ENCODE results near the gene COL4A2. TPM values are rescaled to one million over a fixed set of nuclear protein-coding genes. Genes with fewer than 3 reads are reported as not detected.

COL4A2 gene
- total RNA-seq, 3 donors from 2014 or later (not counting 1 experiment from before 2014, with no cell fraction given): not detected

GRCh38 chr13:110548891-110549794 is 242.1 kb downstream of the COL4A2 start:
- Mint-ChIP-seq H3K36me3 (no peaks in the 10 kb centered on the region), H3K4me1 (no peaks in the 10 kb centered on the region), H3K4me3 (no peak overlapping the region), H3K27ac (no peak overlapping the region), H3K9me3 (no peaks in the 10 kb centered on the region), H3K27me3 (ENCODE audit: low read depth in 2 of 2) (peaks cover 6 to 15% of the 10 kb centered on the region in 2 donors)
- H3K9me3 ChIP-seq (ENCODE audit: control insufficient read depth, insufficient read depth, low read length): no peaks in the 10 kb centered on the region
- 87% methylated on average over 6 of the region's 7 CpGs for WGBS (ENCODE audit: insufficient coverage)
- no peak overlapping the region for H3K27ac ChIP-seq (ENCODE audit: low read length)
- ATAC-seq (no peak), DNase-seq (no peak)
- H3K4me3 ChIP-seq (ENCODE audit: low read length): no peak overlapping the region
- no peaks in the 10 kb centered on the region for H3K27me3 ChIP-seq (ENCODE audit: control insufficient read depth, insufficient read depth, low read length)
- TF ChIP-seq, protein P1, sequence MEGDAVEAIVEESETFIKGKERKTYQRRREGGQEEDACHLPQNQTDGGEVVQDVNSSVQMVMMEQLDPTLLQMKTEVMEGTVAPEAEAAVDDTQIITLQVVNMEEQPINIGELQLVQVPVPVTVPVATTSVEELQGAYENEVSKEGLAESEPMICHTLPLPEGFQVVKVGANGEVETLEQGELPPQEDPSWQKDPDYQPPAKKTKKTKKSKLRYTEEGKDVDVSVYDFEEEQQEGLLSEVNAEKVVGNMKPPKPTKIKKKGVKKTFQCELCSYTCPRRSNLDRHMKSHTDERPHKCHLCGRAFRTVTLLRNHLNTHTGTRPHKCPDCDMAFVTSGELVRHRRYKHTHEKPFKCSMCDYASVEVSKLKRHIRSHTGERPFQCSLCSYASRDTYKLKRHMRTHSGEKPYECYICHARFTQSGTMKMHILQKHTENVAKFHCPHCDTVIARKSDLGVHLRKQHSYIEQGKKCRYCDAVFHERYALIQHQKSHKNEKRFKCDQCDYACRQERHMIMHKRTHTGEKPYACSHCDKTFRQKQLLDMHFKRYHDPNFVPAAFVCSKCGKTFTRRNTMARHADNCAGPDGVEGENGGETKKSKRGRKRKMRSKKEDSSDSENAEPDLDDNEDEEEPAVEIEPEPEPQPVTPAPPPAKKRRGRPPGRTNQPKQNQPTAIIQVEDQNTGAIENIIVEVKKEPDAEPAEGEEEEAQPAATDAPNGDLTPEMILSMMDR (IDR thresholded peaks at IDR 0.05): no peak
- no peaks in the 10 kb centered on the region for H3K4me1 ChIP-seq (ENCODE audit: control insufficient read depth, insufficient read depth, low read length)
- intact Hi-C loops (cut with micrococcal nuclease): no loop called here
- H3K36me3 ChIP-seq (ENCODE audit: control insufficient read depth, insufficient read depth, low read length): no peaks in the 10 kb centered on the region

GRCh38 chr13:110549795-110550160 is 242.7 kb downstream of the COL4A2 start:
- Histone ChIP-seq H3K4me3 (ENCODE audit: low read length) (no peak overlapping the region), H3K27ac (ENCODE audit: low read length) (no peak overlapping the region), H3K27me3 (ENCODE audit: control insufficient read depth, insufficient read depth, low read length) (no peaks in the 10 kb centered on the region), H3K36me3 (ENCODE audit: control insufficient read depth, insufficient read depth, low read length) (no peaks in the 10 kb centered on the region), H3K4me1 (ENCODE audit: control insufficient read depth, insufficient read depth, low read length) (no peaks in the 10 kb centered on the region), H3K9me3 (ENCODE audit: control insufficient read depth, insufficient read depth, low read length) (no peaks in the 10 kb centered on the region)
- 91% methylated on average over 11 of the region's 11 CpGs for WGBS (ENCODE audit: insufficient coverage)
- Mint-ChIP-seq H3K27me3 (ENCODE audit: low read depth in 2 of 2) (peaks cover 6 to 14% of the 10 kb centered on the region in 2 donors), H3K4me1 (no peaks in the 10 kb centered on the region), H3K27ac (no peak overlapping the region), H3K36me3 (no peaks in the 10 kb centered on the region), H3K9me3 (no peaks in the 10 kb centered on the region), H3K4me3 (no peak overlapping the region)
- no peak for DNase-seq
- ATAC-seq: no peak
- intact Hi-C loops (cut with micrococcal nuclease): no loop called here
- TF ChIP-seq, protein P1 (IDR thresholded peaks at IDR 0.05): no peak

DNA sequence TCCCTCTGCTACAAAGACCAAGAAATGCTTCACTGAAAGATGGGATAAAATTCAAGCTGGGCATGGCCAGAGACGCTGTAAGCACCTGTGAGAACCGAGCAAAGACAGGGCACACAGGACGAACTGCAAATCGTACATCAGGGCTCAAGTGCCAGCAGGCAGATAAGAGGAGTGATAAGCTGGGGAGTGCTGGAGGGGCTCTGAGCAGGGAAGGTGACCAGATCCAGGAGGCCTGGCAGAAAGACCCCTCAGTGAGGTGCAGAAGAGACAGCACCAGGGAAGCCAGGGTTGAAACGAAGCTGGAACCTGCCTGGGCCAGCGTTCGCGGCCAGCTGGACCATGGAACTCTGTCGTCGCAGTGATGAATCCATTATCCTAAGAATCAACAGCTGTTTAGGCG is 244.2 kb downstream of the COL4A2 start:
- Histone ChIP-seq H3K36me3 (ENCODE audit: control insufficient read depth, insufficient read depth, low read length) (no peaks in the 10 kb centered on the region), H3K9me3 (ENCODE audit: control insufficient read depth, insufficient read depth, low read length) (no peaks in the 10 kb centered on the region), H3K4me1 (ENCODE audit: control insufficient read depth, insufficient read depth, low read length) (peaks cover 3% of the 10 kb centered on the region), H3K27ac (ENCODE audit: low read length) (no peak overlapping the region), H3K27me3 (ENCODE audit: control insufficient read depth, insufficient read depth, low read length) (no peaks in the 10 kb centered on the region), H3K4me3 (ENCODE audit: low read length) (no peak overlapping the region)
- no peak for DNase-seq
- intact Hi-C loops (cut with micrococcal nuclease): no loop called here
- 92% methylated on average over 11 of the region's 11 CpGs for WGBS (ENCODE audit: insufficient coverage)
- Mint-ChIP-seq H3K4me1 (peaks cover 0 to 6% of the 10 kb centered on the region in 2 donors), H3K9me3 (no peaks in the 10 kb centered on the region), H3K36me3 (no peaks in the 10 kb centered on the region), H3K27me3 (ENCODE audit: low read depth in 2 of 2) (peaks cover 0 to 4% of the 10 kb centered on the region in 2 donors), H3K4me3 (no peak overlapping the region), H3K27ac (no peak overlapping the region)
- TF ChIP-seq, protein P1 (IDR thresholded peaks at IDR 0.05): no peak
- ATAC-seq: no peak

Measured in natural killer cell (primary cell).